UCSD-AML1 (cell line): Measurements from ENCODE around the gene DMTF1.
"Not testable (repeated sequence)": the region's sequence is repeated elsewhere in the genome, so short reads cannot be mapped to it uniquely, and the experiment has no call there.

Experiments
- DNase-seq: peaks from one replicate; lab custom pipeline; 2025; ENCODE audit not compliant: unreplicated experiment; lab: John Stamatoyannopoulos, UW

DMTF1 gene

DNA sequence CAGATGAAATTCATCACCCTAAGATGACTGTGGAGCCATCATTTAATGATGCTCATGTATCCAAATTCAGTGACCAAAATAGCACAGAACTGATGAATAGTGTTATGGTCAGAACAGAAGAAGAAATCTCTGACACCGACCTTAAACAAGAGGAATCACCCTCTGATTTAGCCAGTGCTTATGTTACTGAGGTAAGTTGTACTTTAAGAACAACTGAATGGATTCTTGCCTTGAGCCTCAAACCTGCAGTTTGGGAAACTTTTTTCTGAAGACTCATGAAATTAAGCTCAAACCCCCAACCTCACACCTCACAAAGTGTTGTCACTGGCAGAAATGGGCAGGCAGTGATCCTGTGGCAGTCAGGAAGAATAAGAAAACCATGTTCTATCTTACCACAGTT is 41.7 kb downstream of the DMTF1 start:
- no peak for DNase-seq

DNA sequence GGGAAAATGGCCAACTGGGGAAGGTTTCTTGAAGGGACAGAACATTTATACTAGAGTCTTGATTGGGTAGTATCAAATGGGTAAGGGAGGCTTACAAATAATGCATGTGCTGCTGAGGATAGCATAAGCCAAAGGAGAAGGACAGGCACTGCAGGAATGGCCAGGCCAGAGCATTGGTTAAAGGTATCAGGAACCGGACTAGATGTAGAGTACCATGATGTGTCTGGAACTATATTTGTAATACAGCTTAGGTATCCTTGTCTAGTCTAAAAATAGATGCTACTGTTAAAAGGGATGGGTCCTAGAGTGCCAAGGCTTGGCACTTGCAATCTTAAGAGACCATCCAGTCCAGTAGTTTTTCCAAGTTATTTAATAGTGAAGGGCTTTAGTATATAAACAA is 47.0 kb downstream of the DMTF1 start:
- DNase-seq: no peak

DNA sequence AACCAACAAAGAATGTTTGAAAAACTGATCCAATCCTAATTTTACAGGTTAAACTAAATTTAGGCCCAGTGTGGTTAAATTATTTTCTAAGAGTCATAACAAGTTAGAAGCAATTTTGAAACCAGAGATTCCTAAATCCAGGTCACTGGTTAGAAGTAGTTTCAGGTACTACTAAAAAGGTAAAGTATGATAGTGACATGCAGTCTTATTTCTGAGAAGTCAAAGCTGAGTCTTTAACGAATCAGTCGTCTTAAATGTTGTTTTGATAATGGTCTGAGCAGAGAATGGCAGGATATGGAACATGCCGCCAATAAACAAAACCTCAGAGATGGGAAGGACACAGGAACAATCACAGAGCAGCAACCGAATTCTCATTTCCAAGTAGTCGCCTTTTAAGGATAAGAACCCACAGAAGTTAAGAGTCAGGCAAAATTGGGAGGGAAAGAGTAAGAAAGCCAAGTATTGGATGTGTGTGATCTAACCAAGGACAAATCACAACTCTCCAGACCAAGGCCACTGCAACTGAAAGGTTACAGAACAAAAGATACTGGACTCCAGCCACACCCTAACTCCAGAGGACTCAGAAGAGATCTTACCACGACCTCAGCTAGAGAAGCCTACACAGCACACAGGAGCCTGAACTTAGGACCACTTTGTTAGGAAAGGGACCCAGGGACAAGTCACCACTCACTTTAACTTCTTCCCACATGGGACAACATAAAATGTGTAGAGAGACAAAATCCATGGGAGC is 47.6 kb downstream of the DMTF1 start:
- no peak for DNase-seq

DNA sequence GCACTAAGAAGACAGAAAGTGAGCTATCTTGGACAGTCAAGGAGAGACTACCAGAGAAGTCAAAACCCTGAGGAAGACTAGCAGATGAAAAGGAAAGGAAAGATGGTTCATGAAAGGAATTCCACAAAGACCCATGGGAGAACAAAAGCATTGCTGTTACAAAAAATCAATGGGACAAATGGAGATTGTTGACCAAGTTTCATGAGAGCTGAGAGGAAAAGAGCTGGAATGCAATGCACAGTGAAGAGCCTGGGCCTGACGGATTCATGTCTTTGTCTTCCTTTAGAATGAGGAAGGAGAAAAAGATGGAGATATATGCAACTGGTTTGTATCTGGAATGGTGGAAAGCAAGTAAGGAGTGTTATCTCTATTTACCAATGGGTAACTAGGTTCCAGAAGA is 50.0 kb downstream of the DMTF1 start:
- no peak for DNase-seq

DNA sequence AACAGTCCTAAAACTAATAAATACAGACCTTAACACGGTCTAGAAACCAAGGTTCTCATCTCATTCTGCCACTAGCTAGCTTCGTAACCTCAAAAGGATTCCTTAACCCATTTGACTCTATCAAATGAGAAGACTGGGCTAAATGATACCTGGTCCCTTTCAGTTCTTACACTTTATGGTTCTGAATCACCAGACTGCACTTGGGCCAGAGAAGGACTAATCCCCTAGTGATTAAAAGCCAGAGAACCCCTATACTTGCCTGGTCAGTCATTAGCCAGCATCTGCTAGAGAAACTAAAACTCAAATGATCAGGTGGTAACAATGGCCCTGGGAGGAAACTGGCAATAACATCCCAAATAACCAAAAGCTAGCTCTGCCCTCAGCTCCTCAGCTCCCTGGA is 50.5 kb downstream of the DMTF1 start:
- DNase-seq: no peak

DNA sequence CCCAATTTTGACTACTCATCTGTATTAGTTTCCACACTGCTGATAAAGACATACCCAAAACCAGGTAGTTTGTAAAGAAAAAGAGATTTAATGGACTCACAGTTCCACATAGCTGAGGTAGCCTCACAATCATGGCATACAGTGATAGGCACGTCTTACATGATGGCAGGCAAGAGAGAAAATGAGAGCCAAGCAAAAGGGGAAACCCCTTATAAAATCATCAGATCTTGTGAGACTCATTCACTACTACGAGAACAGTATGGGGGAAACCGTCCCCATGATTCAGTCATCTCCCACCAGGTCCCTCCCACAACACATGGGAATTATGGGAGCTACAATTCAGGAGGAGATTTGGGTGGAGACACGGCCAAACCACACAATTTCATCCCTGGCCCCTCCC is 51.7 kb downstream of the DMTF1 start:
- not testable (repeated sequence) for DNase-seq

DNA sequence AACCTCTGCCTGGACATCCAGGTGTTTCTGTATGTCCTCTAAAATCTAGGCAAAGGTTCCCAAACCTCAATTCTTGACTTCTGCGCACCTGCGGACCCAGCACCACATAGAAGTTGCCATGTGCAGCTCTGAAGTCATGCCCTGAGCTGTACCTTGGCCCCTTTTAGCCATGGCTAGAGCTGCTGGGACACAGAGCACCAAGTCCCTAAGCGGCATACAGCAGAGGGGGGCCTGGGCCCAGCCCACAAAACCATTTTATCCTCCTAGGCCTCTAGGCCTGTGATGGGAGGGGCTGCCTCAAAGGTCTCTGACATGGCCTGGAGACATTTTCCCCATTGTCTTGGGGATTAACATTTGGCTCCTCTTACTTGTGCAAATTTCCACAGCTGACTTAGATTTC is 52.7 kb downstream of the DMTF1 start:
- no peak for DNase-seq

DNA sequence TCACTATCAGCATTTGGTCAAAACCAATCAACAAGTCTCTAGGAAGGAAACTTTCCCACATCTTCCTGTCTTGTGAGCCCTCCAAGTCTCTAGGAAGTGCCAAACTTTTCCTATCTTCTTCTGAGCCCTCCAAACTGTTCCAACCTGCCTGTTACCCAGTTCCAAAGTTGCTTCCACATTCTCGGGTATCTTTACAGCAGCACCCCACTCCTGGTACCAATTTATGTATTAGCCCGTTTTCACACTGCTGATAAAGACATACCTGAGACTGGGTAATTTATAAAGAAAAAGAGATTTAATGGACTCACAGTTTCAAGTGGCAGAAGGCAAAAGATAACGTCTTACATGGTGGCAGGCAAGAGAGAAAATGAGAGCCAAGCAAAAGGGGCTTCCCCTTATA is 53.4 kb downstream of the DMTF1 start:
- DNase-seq: not testable (repeated sequence)

DNA sequence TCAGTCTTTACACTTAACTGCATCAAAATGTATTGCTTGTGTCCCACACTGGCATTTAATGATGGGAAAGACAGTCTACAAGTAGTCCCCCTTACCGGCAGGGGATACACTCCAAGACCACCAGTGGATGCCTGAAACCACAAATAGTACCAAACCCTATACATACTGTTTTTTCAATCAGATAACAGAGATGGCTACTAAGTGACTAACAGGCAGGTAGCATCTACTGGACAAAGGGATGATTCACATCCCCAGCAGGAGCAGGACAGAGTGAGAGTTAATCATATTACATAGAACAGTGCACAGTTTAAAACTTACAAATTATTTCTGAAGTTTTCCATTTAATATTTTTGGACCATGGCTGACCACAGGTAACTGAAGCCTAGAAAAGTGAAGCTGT is 54.1 kb downstream of the DMTF1 start:
- no peak for DNase-seq

DNA sequence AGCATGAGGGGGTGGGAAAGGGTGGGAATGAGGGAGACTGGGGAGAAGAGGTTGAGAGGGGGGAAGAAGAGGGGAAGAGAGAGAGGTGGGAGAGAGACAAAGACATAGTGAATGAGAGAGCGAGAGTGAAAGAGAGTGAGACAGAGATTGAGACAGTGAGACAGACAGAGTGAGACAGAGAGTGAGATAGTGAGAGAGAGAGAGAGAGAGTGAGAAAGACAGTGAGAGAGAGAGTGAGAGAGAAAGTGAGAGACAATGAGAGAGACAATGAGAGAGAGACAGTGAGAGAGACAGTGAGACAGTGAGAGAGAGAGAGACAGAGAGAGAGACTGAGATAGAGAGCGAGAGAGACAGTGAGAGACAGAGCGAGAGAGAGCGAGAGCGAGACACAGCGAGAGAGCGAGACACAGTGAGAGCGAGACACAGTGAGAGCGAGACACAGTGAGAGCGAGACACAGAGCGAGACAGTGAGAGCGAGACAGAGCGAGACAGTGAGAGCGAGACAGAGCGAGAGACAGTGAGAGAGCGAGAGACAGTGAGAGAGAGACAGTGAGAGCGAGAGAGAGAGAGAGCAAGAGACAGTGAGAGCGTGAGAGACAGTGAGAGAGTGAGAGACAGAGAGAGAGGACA is 57.2 kb downstream of the DMTF1 start:
- DNase-seq: no peak

DNA sequence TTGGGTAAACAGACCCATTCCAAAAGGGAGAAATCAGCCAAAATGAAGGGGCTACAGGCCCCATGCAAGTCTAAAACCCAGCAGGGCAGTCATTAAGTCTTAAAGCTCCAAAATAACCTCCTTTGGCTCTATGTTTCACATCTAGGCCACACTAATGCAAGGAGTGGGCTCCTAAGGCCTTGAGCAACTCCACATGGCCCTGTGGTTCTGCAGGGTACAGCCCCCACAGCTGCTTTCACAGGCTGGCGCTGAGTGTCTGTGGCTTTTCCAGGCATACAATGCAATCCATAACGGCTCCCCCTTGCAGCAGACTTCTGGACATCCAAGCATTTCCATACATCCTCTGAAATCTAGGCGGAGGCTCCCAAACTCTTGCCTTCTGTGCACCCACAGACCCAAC is 58.3 kb downstream of the DMTF1 start:
- DNase-seq: no peak

DNA sequence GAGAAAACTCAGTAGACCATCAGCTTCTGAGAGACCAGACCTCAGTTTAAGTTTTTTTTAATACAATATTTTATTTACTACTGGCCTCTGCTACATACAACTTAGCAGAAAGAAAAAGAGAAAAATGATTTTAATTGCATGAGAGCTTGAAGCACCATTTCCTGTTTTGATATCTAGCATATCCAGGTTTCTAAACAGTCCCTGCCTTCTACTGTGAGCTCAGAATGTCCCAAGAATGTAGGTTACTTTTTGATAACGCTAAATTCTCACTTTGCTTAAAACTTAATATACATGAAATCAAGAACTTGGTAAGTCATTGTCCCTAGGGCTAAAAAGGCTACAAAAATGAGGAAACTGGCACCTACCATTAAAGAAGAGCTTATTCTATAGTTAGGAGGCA is 60.2 kb downstream of the DMTF1 start:
- no peak for DNase-seq

DNA sequence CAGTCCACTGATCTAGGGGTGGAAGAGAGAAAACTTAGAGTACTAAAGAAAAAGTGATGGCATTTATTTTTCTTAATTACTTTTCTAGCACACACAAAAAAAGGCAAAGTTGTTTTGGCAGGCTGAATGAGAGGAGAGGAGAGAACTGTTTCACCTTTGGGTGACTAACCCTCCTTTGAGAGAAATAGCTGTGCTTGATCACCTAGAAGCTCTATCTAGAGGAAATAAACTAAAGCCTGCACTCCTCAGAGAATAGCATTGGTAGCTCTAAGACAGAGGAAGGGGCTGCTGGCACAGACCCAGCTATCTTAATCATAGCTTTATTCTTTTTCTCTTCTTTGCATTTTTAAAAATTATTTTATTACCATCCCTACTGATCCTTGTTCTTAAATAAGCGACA is 61.0 kb downstream of the DMTF1 start:
- no peak for DNase-seq

DNA sequence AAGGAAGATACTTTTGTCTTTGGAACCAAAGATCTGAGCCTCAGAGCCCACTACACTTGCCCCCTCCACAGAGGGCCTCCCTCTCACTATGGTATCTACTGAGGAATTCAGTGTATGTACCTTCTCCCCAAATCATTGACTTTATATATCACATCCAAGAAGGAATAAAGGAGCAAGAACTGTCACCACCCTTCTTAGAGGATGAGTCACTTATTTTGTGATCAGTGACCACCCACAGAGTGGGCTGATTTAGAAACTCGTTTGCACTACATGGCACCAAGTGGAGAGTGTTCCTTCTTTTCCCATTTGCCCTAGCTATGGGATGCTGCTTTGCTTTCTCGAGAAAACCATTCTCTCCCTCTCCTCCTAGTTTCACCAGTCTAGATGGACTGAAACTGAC is 61.6 kb downstream of the DMTF1 start:
- DNase-seq: no peak

DNA sequence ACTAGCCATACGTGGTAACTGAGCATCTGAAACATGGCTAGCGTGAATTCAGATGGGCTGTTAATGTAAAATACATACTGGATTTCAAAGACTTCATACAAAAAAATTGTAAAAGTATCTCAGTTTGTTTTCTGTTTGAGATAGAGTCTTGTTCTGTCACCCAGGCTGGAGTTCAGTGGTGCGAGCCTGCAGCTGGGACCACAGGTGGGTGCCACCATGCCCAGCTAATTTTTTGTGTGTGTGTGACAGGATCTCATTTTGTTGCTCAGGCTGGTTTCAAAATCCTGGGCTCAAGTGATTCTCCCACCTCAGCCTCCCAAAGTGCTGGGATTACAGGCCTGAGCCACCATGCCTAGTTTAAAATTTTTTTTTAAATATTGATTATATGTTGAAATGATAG is 62.8 kb downstream of the DMTF1 start:
- DNase-seq: no peak

DNA sequence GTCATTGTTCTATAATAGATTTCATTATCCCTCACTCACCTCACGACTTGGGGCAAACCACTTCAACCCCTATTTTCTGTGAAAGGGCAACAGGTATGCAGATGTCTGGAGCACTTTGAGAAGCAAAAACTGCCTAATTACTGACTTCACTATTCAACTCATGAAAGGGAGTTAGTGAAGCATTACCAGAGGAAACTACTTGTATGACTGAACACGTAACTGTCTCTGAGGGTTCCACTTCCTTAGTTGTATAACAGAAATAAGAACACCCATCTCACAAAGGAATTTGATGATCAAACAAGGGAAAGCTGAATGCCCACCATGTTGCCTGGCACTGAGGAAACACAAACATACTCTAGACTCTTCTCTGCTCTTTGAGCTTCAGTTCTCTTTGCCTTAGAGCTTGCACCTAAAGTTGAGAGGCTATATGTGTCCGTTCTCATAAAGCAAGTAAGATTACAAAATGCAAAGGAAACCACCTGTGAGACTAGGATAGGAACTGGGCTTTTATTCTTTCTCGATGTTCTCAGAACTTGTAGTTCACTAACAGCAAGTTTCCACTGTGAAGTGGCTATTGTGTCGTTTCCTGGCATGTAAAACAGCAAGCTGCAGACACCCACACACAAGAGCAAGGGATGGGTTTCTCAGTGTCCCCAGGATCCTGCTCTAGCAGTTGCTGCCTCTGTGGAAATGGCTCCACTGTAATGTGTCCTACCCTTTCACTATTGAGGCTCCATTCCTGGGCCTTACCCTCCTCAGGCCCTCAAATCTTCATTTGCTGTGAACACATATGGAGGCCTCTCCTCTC is 64.7 kb downstream of the DMTF1 start:
- DNase-seq: no peak

DNA sequence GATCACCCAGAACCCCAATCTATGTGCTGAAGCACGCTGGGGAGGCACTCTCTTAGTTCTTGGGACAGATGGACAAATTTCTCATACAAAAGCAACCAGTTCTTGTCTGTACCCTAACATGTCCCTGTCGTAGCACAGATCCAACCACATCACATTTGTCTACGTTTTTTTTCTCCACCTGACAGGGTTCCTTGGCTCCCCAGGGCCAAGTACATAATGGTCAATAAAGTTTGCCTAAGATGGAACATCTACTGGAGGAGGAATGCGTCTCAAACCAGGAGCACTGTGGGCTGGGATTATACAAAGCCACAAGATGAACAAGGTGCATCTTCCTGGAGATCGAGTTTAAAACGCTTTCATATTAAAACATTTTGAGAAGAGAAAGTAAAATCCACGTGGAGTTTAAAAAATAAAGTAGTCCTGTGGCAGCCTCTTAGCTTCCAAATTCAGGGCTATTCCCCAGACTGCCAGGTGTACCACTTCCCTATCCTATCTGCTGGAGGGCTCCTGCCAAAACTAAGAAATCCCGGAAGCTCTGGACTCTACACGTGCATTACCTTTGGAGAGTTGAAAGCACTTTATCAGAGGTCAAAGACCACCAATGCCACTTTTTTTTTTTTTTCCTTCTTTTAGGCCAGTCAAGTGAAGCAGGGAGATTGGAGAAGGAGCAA is 65.9 kb downstream of the DMTF1 start:
- no peak for DNase-seq

DNA sequence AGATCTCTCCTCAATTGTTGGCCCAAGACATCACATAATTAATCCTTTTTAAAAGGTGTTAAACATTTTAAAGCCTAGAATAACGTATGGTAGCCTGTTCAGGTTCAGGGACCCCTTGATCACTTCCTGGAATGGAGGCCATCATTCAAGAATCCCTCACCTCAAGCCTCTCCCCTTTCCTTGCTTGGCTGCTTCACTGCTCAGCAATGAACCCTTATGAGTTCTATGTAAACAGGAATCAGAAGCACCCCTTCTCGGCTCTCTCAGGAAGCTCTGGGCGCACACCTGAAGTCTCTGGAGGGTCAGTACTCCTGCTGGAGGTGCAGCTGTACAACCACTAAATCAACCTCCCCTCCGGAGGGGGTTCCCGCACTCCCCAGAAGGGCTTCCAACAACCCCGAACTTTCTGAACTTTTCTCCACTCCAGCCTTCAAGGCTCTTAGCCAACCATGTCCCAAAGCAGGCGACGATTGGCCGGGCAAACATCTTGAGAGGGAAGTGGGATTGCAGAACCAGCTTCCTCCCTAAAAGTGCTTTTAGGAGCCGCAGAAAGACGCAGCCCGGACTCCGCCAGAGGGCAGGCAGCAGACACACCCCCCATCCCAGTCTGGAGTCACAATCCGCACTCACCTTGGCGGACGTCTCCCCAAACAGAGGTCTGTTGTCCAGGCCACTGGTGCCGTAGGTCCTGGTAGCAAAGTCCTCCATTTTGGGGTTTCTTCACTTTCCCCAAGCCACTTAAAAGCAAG is 66.7 kb downstream of the DMTF1 start:
- DNase-seq: peak; percentile 38

DNA sequence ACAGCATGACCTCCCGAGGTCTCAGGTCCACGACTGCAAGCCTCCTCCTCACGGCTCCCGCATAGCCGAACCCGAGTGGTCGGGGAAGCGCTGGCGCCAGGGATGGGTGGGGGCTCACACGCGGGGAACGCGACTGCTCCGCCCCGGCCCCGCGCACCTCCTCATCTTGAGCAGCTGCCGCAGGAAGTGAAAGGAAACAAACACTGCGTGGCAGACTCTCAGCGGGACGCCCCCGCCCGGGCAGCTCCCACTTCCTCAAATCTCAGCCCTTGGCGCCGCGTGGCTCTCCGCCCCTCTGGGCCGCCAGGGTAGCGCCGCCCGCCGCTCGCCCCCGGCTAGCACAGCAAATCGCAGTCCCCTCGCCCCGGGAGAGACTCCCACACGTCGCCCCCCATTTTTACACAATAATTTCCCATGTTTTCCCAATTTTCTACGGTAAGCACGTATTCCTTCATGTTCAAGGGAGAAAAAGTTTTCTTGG is 67.3 kb downstream of the DMTF1 start, which contains the start of gene TMEM243:
TSS of gene TMEM243 (minus strand) at position 188 of the 481 bp plus-strand sequence. CDS start 229 bp downstream, outside the sequence.
- DNase-seq: peak; percentile 52

DNA sequence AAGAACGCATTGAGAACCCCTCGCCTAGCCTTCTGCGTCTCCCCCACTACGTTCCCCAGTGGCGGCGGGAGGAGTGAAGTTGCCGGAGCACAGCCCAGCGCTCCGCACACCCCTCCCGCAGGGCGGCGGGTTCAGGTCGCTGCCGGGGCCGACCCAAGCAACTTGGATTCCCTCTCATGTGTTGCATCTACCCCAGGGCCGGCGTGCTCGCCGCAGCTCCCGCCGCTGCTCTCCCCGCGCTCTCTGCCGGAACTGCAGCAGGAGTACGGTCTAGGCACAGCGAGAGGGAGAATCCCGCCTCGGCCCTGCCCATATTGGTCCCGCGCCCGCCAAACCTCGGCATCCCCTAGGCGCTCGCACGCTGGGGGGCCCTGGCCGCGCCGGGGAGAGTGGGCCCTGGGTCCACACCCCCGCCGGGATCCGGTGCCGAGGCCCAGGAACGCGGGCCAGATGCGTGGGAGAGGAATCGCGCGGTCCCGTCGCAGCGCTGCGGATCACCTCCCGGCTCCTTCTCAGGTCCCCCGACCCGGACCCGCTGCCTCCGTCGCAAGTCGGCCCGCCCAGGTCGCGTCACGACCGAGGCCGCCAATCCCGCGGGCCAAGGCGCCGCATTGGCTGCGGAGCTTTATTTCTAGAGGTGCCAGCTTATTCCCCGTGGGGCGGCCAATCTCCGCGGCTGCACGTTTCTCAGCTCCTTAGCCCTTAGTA is 67.9 kb downstream of the DMTF1 start:
- peak; percentile 13 for DNase-seq
